Measurements from ENCODE around the gene CTNNAL1.
"Not testable (repeated sequence)": the region's sequence is repeated elsewhere in the genome, so short reads cannot be mapped to it uniquely, and the experiment has no call there.

The CTNNAL1 gene

GRCh38 chr9:108924466-108924865 lies 88.8 kb downstream of the CTNNAL1 start:
- no peak for DNase-seq

- DNase-seq: no peak
Measured at GRCh38 chr9:108921200-108921599, 92.1 kb downstream of the CTNNAL1 start.

- not testable (repeated sequence) for DNase-seq
Measured at GRCh38 chr9:108920401-108920800, 92.9 kb downstream of the CTNNAL1 start.

GRCh38 chr9:108919517-108919916 lies 93.8 kb downstream of the CTNNAL1 start:
- no peak for DNase-seq

DNA sequence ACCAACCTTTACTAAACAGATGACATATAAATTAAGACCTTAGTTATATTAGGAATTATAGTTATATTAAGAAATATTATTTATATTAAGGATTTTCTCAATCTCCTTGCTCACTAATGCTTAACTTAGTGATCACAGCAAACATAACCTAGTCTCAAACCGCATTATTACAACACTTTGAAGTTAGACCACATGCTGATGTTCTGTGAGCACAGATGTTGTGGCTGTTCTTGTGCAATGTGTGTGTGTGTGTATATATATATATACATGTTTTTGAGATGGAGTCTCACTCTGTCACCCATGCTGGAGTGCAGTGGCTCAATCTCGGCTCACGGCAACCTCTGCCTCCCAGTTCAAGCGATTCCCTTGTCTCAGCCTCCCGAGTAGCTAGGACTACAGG lies 99.9 kb downstream of the CTNNAL1 start:
- DNase-seq: no peak

DNA sequence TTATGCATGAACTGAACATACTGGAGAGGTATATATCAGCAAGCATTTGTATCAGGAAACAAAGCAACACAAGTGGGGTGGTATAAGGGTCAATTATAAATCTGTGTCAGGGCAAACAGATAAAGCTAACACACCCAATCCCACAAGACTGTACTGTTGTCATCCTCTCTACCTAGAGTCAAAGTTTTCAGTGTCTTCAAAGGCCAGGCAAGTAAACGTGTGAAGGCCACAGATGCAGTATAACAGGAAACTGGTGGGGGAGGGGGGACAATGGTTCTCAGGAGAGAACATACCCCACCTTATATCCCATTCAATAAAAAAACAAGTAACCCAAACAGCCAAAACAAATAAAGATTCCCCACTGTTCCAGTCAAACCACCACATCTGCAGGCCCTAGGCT lies 101.5 kb downstream of the CTNNAL1 start:
- DNase-seq: no peak

DNA sequence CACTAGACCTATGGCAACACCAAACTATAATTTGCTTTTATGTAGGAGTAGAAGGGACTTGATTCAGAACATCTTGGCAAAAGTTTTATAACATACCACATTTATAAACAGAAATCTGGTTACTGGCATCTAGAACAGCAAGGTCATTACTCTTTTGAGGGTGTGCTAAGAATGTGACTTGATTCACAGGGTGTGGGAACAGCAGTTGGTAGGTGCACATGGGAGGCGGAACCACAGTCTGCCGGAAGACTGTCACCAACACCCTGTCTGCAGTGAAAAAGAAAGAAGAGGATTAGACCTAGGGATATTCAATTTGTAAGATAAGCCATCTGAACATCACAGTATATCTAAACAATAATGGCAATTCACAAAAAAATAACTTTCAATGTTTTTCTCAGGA lies 102.4 kb downstream of the CTNNAL1 start:
- no peak for DNase-seq

- no peak for DNase-seq
Measured at GRCh38 chr9:108910402-108910801, 102.9 kb downstream of the CTNNAL1 start.

DNA sequence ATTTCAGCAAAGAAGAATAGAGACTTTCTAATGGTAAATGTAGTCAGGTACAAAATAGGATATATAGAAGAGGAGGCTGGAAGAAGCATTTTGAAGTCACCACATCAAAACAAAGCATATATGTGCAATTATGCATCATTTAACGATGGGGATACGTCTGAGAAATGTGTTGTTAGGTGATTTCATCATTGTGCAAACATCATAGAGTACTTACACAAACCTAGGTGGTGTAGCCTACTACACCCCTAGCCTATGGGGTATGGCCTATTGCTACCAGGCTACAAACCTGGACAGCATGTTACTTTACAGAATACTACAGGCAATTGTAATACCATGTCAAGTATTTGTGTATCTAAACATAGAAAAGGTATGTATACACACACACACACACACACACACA lies 107.8 kb downstream of the CTNNAL1 start:
- no peak for DNase-seq

GRCh38 chr9:108904161-108904560 lies 109.1 kb downstream of the CTNNAL1 start:
- DNase-seq: no peak

DNA sequence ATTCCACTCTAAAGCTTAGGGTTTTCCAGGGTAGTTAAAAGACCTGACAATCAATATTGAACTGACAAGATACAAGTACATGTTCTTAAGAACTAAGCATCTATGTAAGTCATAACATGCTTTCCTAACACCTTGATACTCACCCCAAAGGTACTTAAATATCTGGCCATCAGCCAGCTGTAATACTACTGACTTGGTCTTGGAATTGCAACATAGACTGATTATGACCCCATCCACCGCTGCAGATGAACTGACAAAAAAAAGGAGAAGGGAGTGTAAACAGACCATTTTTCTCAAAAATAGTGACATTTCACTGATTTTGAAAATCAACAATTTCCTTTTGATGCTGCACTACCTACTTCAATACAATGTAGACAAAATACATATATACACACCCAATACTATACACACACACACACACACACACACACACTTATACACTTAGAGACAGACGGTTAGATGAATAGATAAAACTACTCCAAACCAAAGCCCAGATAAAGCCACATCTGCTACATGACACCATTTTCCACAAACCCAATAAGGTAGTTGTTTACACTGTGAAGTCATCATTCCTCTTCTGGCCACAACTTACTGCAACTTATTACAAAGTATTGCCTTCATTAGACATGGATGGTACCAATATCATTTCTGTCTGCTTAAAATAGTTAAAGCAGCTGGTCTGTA lies 109.7 kb downstream of the CTNNAL1 start:
- no peak for DNase-seq

DNA sequence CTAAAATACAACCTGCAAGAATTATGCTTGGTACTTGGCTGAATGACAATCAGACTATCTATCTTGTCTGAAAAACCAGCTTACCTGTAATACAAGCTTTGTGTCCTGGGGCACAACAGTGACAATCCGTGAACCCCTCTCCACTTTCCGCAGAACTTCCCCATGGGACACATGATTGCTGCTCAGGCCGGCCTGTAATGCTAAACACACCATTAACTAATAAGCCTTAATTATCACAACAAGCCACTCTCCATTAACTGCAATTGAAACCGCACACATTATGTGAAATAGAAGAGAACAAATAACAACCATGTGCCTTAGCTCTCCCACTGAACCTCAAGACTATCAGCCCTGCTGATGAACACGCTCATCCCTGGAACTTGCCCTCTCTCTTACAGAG lies 113.1 kb downstream of the CTNNAL1 start:
- DNase-seq: no peak

DNA sequence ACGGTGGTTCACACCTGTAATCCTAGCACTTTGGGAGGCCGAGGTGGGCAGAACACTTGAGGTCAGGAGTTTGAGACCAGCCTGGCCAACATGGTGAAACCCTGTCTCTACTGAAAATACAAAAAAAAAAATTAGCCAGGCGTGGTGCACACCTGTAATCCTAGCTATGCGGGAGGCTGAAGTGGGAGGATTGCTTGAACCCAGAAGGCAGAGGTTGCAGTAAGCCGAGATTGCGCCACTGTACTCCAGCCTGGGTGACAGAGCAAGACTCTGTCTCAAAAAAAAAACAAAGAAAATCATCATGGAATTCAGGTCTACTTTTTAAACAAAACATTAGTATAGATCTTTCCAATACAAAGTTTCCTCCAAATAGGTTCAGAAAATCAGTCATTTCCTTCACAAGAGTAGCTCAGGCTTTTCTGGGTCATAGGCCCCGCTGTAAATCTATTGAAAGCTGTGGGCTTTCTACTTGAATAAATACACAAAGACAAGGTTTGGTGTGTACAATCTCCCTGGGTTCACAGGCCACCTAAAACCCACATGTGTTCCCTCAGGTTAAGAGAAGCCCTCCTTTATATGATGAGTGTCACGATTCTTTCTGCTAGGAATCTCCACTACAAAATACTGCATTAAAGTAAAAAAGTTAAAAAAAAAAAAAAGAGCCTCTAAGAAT lies 114.1 kb downstream of the CTNNAL1 start:
- DNase-seq: not testable (repeated sequence)

GRCh38 chr9:108897324-108898096 lies 115.8 kb downstream of the CTNNAL1 start:
- no peak for DNase-seq

GRCh38 chr9:108894225-108894997 lies 118.9 kb downstream of the CTNNAL1 start:
- no peak for DNase-seq

Measured in NCI-H1048 (cell line).